Neural crest cell (in vitro differentiated cells): ENCODE results near the gene SNRNP35. TPM values are rescaled to one million over a fixed set of nuclear protein-coding genes. Genes with fewer than 3 reads are reported as not detected.
"Not testable (repeated sequence)": the region's sequence is repeated elsewhere in the genome, so short reads cannot be mapped to it uniquely, and the experiment has no call there.

Experiments
- DNase-seq: peaks from one replicate; pipeline ENCODE4 v3.0.0; 2021; ENCODE audit warnings: low read depth, mixed read lengths, low spot score
- H3K27ac Mint-ChIP-seq: one replicate; pipeline ENCODE4 v1.8.0; 2021; ENCODE audit warnings: mild to moderate bottlenecking, mixed read lengths; ENCODE audit not compliant: unreplicated experiment
- H3K27me3 Mint-ChIP-seq: 2 replicates; pipeline ENCODE4 v1.8.0; 2021; ENCODE audit warnings: low read depth, mild to moderate bottlenecking, mixed read lengths
- H3K36me3 Mint-ChIP-seq: 2 replicates; pipeline ENCODE4 v1.8.0; 2021; ENCODE audit warnings: low read depth, mild to moderate bottlenecking, mixed read lengths
- H3K4me1 Mint-ChIP-seq: 2 replicates; pipeline ENCODE4 v1.8.0; 2021; ENCODE audit warnings: mixed read lengths
- H3K4me3 Mint-ChIP-seq: one replicate; pipeline ENCODE4 v1.8.0; 2021; ENCODE audit warnings: mild to moderate bottlenecking, mixed read lengths
- H3K9me3 Mint-ChIP-seq: 2 replicates; pipeline ENCODE4 v1.8.0; 2021; ENCODE audit warnings: mixed read lengths
- CTCF ChIP-seq: fragments of 200-600 bp; sonication (generic); conservative IDR thresholded peaks from 2 replicates; pipeline ENCODE4 v1.5.0; 2021; ENCODE audit warnings: antibody characterized with exemption, mild to moderate bottlenecking
- long read RNA-seq: library from polyadenylated mRNA; unstranded; transcript quantifications from one replicate; pipeline ENCODE4 v2.0.0, GENCODE V29; 2020
- total RNA-seq: library from RNA; stranded (reverse); gene quantifications from 2 replicates; pipeline ENCODE4 v1.2.1, GENCODE V29; 2021

Gene SNRNP35
- total RNA-seq, result 21.3 and 25.1 TPM in 2 replicates
- long read RNA-seq, transcript SNRNP35-203 (2 exons, 1,975 nt), result major isoform, 9 of 17 reads
- long read RNA-seq, transcript SNRNP35-204 (2 exons, 2,161 nt), result minor isoform, 7 of 17 reads
- long read RNA-seq, partial matches to known transcripts, result 0 of 17 reads
- long read RNA-seq, other reads (novel, unspliced or antisense), result 1 of 17 reads

GRCh38 chr12:123457980-123458779 is at the start of gene SNRNP35:
TSS of gene SNRNP35 (plus strand) at chr12:123458139. CDS start at chr12:123465541, 7,402 bp downstream.
- peak within 1 kb of the TSS; percentile 100 for H3K27ac Mint-ChIP-seq
- H3K27me3 Mint-ChIP-seq, result no peaks in the 10 kb centered on the region
- H3K36me3 Mint-ChIP-seq, result peaks cover 4% of the 10 kb centered on the region
- no peaks in the 10 kb centered on the region for H3K9me3 Mint-ChIP-seq
- TF ChIP-seq CTCF, result no peak
- H3K4me1 Mint-ChIP-seq, result peaks cover 32% of the 10 kb centered on the region
- peak within 1 kb of the TSS; percentile 98 for H3K4me3 Mint-ChIP-seq
- DNase-seq, result peak; percentile 65

GRCh38 chr12:123408619-123409018 is 49.3 kb upstream of the SNRNP35 start:
- not testable (repeated sequence) for H3K4me1 Mint-ChIP-seq, H3K9me3 Mint-ChIP-seq, H3K36me3 Mint-ChIP-seq, H3K4me3 Mint-ChIP-seq, H3K27me3 Mint-ChIP-seq, H3K27ac Mint-ChIP-seq, DNase-seq

DNA sequence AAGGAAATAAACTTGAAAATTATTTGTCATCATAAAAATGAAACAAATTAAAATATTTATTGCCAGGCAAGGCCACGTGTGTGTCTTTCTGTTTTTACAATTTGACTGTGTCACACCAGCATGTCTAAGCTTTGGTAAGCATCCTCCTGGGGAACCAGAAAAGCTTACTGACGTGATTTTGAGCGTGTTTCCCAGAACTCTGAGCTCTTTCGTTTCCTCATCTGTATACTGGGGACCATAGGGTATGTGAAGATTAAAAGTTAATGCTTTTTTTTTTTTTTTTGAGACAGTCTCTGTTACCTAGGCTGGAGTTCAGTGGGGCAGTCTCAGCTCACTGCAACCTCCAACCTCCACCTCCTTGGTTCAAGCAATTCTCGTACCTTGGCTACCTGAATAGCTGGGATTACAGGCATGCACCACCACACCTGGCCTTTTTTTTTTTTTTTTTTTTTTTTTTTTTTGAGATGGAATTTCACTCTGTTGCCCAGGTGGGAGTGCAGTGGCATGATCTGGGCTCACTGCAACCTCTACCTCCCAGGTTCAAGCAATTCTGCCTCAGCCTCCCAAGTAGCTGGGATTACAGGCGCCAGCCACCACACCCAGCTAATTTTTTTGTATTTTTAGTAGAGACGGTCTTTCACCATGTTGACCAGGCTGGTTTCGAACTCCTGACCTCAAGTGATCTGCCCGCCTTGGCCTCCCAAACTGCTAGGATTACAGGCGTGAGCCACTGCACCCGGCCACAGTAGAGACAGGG is 48.5 kb upstream of the SNRNP35 start:
- H3K27me3 Mint-ChIP-seq, H3K9me3 Mint-ChIP-seq, H3K36me3 Mint-ChIP-seq, H3K4me3 Mint-ChIP-seq, DNase-seq, H3K4me1 Mint-ChIP-seq, H3K27ac Mint-ChIP-seq: not testable (repeated sequence)

- Mint-ChIP-seq H3K4me1 (peaks cover 2% of the 10 kb centered on the region), H3K36me3 (peaks cover 6% of the 10 kb centered on the region), H3K9me3 (no peaks in the 10 kb centered on the region), H3K4me3 (no peak overlapping the region), H3K27me3 (no peaks in the 10 kb centered on the region), H3K27ac (no peak overlapping the region)
- DNase-seq, result no peak
- no peak for TF ChIP-seq CTCF
Observed at GRCh38 chr12:123410041-123410412, 47.9 kb upstream of the SNRNP35 start.

DNA sequence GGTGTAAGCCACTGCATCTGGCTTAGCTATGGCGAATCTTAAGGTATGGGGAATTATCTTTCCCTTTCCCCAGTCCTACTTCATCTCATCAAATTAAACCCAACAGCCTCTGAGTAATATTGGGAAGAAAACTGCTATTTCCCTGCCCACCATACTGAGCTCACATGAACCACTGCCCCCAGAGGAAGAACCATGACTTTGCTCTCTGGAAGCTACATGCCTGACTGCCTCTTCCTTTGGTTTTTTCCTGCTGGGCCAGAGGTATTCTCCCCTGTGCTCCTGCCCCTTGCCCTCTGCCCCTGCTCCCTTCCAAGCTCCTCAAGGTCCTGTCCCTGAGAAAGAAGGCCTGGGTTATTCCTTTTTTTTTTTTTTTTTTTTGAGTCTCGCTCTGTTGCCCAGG is 36.6 kb upstream of the SNRNP35 start:
- H3K27me3 Mint-ChIP-seq, result no peaks in the 10 kb centered on the region
- H3K27ac Mint-ChIP-seq, result no peak overlapping the region
- peaks cover 2% of the 10 kb centered on the region for H3K36me3 Mint-ChIP-seq
- H3K4me1 Mint-ChIP-seq, result no peaks in the 10 kb centered on the region
- no peak for TF ChIP-seq CTCF
- no peaks in the 10 kb centered on the region for H3K9me3 Mint-ChIP-seq
- DNase-seq, result no peak
- no peak overlapping the region for H3K4me3 Mint-ChIP-seq

- Mint-ChIP-seq H3K9me3 (no peaks in the 10 kb centered on the region), H3K36me3 (peaks cover 2% of the 10 kb centered on the region), H3K27ac (no peak overlapping the region), H3K4me3 (no peak overlapping the region), H3K4me1 (no peaks in the 10 kb centered on the region), H3K27me3 (no peaks in the 10 kb centered on the region)
- no peak for DNase-seq
- TF ChIP-seq CTCF, result no peak
Observed at GRCh38 chr12:123427036-123427769, 30.7 kb upstream of the SNRNP35 start.
